ENCODE data around the gene PLEKHM1. TPM values are rescaled to one million over a fixed set of nuclear protein-coding genes. Genes with fewer than 3 reads are reported as not detected.

PLEKHM1 gene
- total RNA-seq, 1 donor from 2014 or later, result 41.9 TPM

- FAIRE-seq, result no peak
Observed at GRCh38 chr17:45426561-45426960, 64.0 kb downstream of the PLEKHM1 start.

GRCh38 chr17:45425984-45426413, 64.5 kb downstream of the PLEKHM1 start:
- H3K36me3 Mint-ChIP-seq (ENCODE audit: low read depth, unreplicated experiment), result peaks cover 5% of the 10 kb centered on the region
- Histone ChIP-seq H3K79me2 (ENCODE audit: insufficient read depth, low read length) (no peaks in the 10 kb centered on the region), H3K4me2 (ENCODE audit: low read length) (no peak overlapping the region), H3K4me1 (ENCODE audit: insufficient read depth, low read length) (peaks cover 9% of the 10 kb centered on the region), H4K20me1 (ENCODE audit: insufficient read depth, low read length) (peaks cover 32% of the 10 kb centered on the region), H3K27me3 (ENCODE audit: insufficient read depth, low read length) (peaks cover 29% of the 10 kb centered on the region), H3K9me3 (ENCODE audit: insufficient read depth, low read depth, low read length) (peaks cover 3% of the 10 kb centered on the region), H3K4me3 (ENCODE audit: insufficient read depth, low read depth, low read length) (no peak overlapping the region), H3K36me3 (ENCODE audit: insufficient read depth, low read length) (no peaks in the 10 kb centered on the region), H3K27ac (ENCODE audit: low read depth, low read length) (no peak overlapping the region), H3K9ac (ENCODE audit: low read length) (no peak overlapping the region), H2AFZ (ENCODE audit: low read depth, low read length) (no peak overlapping the region)
- H3K27me3 Mint-ChIP-seq (ENCODE audit: low read depth, unreplicated experiment), result peaks cover 29% of the 10 kb centered on the region
- H3K4me1 Mint-ChIP-seq (ENCODE audit: low read depth, unreplicated experiment), result peaks cover 2% of the 10 kb centered on the region
- H3K27ac Mint-ChIP-seq (ENCODE audit: unreplicated experiment), result no peak overlapping the region
- no peak overlapping the region for H3K4me3 Mint-ChIP-seq (ENCODE audit: unreplicated experiment)
- FAIRE-seq (no peak), DNase-seq (ENCODE audit: low read depth) (no peak)
- TF ChIP-seq EZH2 (IDR thresholded peaks at IDR 0.05; ENCODE audit: insufficient read depth, low read length) (no peak), CTCF (IDR thresholded peaks at IDR 0.05; ENCODE audit: insufficient read depth, low read depth, low read length) (no peak)
- H3K9me3 Mint-ChIP-seq (ENCODE audit: unreplicated experiment), result peaks cover 2% of the 10 kb centered on the region

More at GRCh38 chr17:45426561-45426960, 64.0 kb downstream of the PLEKHM1 start:
- H3K27ac ChIP-seq (ENCODE audit: low read depth, low read length), result no peak overlapping the region
- Mint-ChIP-seq H3K9me3 (ENCODE audit: unreplicated experiment) (peaks cover 2% of the 10 kb centered on the region), H3K27ac (ENCODE audit: unreplicated experiment) (peak overlapping the region; percentile 8), H3K4me3 (ENCODE audit: unreplicated experiment) (no peak overlapping the region), H3K27me3 (ENCODE audit: low read depth, unreplicated experiment) (peaks cover 29% of the 10 kb centered on the region), H3K36me3 (ENCODE audit: low read depth, unreplicated experiment) (peaks cover 5% of the 10 kb centered on the region), H3K4me1 (ENCODE audit: low read depth, unreplicated experiment) (peaks cover 2% of the 10 kb centered on the region)
- TF ChIP-seq EZH2 (IDR thresholded peaks at IDR 0.05; ENCODE audit: insufficient read depth, low read length), result no peak
- no peak for TF ChIP-seq CTCF (IDR thresholded peaks at IDR 0.05; ENCODE audit: insufficient read depth, low read depth, low read length)
- H3K9ac ChIP-seq (ENCODE audit: low read length), result no peak overlapping the region
- H3K79me2 ChIP-seq (ENCODE audit: insufficient read depth, low read length), result no peaks in the 10 kb centered on the region
- H2AFZ ChIP-seq (ENCODE audit: low read depth, low read length), result no peak overlapping the region
- peaks cover 14% of the 10 kb centered on the region for H3K4me1 ChIP-seq (ENCODE audit: insufficient read depth, low read length)
- peaks cover 31% of the 10 kb centered on the region for H3K27me3 ChIP-seq (ENCODE audit: insufficient read depth, low read length)
- DNase-seq (ENCODE audit: low read depth), result no peak
- H3K4me3 ChIP-seq (ENCODE audit: insufficient read depth, low read depth, low read length), result no peak overlapping the region
- peaks cover 32% of the 10 kb centered on the region for H4K20me1 ChIP-seq (ENCODE audit: insufficient read depth, low read length)
- no peaks in the 10 kb centered on the region for H3K36me3 ChIP-seq (ENCODE audit: insufficient read depth, low read length)
- no peak overlapping the region for H3K4me2 ChIP-seq (ENCODE audit: low read length)
- H3K9me3 ChIP-seq (ENCODE audit: insufficient read depth, low read depth, low read length), result peaks cover 3% of the 10 kb centered on the region

- Mint-ChIP-seq H3K27ac (ENCODE audit: unreplicated experiment) (peak overlapping the region; percentile 26), H3K4me1 (ENCODE audit: low read depth, unreplicated experiment) (peaks cover 2% of the 10 kb centered on the region), H3K9me3 (ENCODE audit: unreplicated experiment) (peaks cover 2% of the 10 kb centered on the region), H3K4me3 (ENCODE audit: unreplicated experiment) (no peak overlapping the region), H3K27me3 (ENCODE audit: low read depth, unreplicated experiment) (peaks cover 25% of the 10 kb centered on the region), H3K36me3 (ENCODE audit: low read depth, unreplicated experiment) (peaks cover 5% of the 10 kb centered on the region)
- no peak overlapping the region for H2AFZ ChIP-seq (ENCODE audit: low read depth, low read length)
- DNase-seq (ENCODE audit: low read depth), result peak; percentile 35
- FAIRE-seq, result no peak
- H3K36me3 ChIP-seq (ENCODE audit: insufficient read depth, low read length), result no peaks in the 10 kb centered on the region
- H3K27ac ChIP-seq (ENCODE audit: low read depth, low read length), result no peak overlapping the region
- H3K4me1 ChIP-seq (ENCODE audit: insufficient read depth, low read length), result peaks cover 9% of the 10 kb centered on the region
- no peak overlapping the region for H3K4me3 ChIP-seq (ENCODE audit: insufficient read depth, low read depth, low read length)
- H3K9me3 ChIP-seq (ENCODE audit: insufficient read depth, low read depth, low read length), result peaks cover 3% of the 10 kb centered on the region
- peaks cover 28% of the 10 kb centered on the region for H4K20me1 ChIP-seq (ENCODE audit: insufficient read depth, low read length)
- peaks cover 22% of the 10 kb centered on the region for H3K27me3 ChIP-seq (ENCODE audit: insufficient read depth, low read length)
- H3K9ac ChIP-seq (ENCODE audit: low read length), result no peak overlapping the region
- peak overlapping the region; percentile 44 for H3K4me2 ChIP-seq (ENCODE audit: low read length)
- TF ChIP-seq CTCF (IDR thresholded peaks at IDR 0.05; ENCODE audit: insufficient read depth, low read depth, low read length), result peak; percentile 41
- no peak for TF ChIP-seq EZH2 (IDR thresholded peaks at IDR 0.05; ENCODE audit: insufficient read depth, low read length)
- H3K79me2 ChIP-seq (ENCODE audit: insufficient read depth, low read length), result no peaks in the 10 kb centered on the region
Observed at GRCh38 chr17:45425125-45425983, 65.2 kb downstream of the PLEKHM1 start.
